ENCODE measurements around the gene APEH.

- no peak for TF ChIP-seq MAFK (IDR thresholded peaks at IDR 0.05; ENCODE audit: partially characterized antibody)
- no peak for TF ChIP-seq SMC3 (IDR thresholded peaks at IDR 0.05)
- no peak for TF ChIP-seq CTCF (IDR thresholded peaks at IDR 0.05)
- no peak for TF ChIP-seq USF2 (IDR thresholded peaks at IDR 0.05)
- no peak for TF ChIP-seq EP300 (IDR thresholded peaks at IDR 0.05)
- TF ChIP-seq CHD2 (IDR thresholded peaks at IDR 0.05; ENCODE audit: low read length, partially characterized antibody), result no peak
- no peak for TF ChIP-seq ESRRA (IDR thresholded peaks at IDR 0.05; ENCODE audit: borderline replicate concordance, low read length)
- TF ChIP-seq HES2 (IDR thresholded peaks at IDR 0.05), result no peak
- TF ChIP-seq REST (IDR thresholded peaks at IDR 0.05), result no peak
- no peak for TF ChIP-seq MYC (IDR thresholded peaks at IDR 0.05; ENCODE audit: borderline replicate concordance, low read length)
- TF ChIP-seq RAD21 (conservative IDR thresholded peaks at IDR 0.05 in 1 of 2, IDR thresholded peaks at IDR 0.05 in 1 of 2), result no peak
Observed at GRCh38 chr3:49665822-49666519, 8.2 kb upstream of the APEH start.

Data from A549 (cell line).